ENCODE results near the gene MBNL1.

MBNL1 gene

GRCh38 chr3:152472672-152472954 lies 203.9 kb downstream of the MBNL1 start:
- DNase-seq (ENCODE audit: low read depth, low spot score), result no peak
- H3K4me3 ChIP-seq (ENCODE audit: low read length), result no peak overlapping the region

GRCh38 chr3:152474585-152474984 lies 205.9 kb downstream of the MBNL1 start:
- no peak for DNase-seq (ENCODE audit: low read depth, low spot score)
- no peak overlapping the region for H3K4me3 ChIP-seq (ENCODE audit: low read length)

GRCh38 chr3:152477422-152477821 lies 208.7 kb downstream of the MBNL1 start:
- DNase-seq (ENCODE audit: low read depth, low spot score), result no peak
- H3K4me3 ChIP-seq (ENCODE audit: low read length), result no peak overlapping the region

GRCh38 chr3:152480282-152480953 lies 211.7 kb downstream of the MBNL1 start:
- H3K4me3 ChIP-seq (ENCODE audit: low read length), result no peak overlapping the region
- no peak for DNase-seq (ENCODE audit: low read depth, low spot score)

- no peak overlapping the region for H3K4me3 ChIP-seq (ENCODE audit: low read length)
Measured at GRCh38 chr3:152486364-152486763, 217.6 kb downstream of the MBNL1 start.

GRCh38 chr3:152488449-152488848 lies 219.7 kb downstream of the MBNL1 start:
- DNase-seq (ENCODE audit: low read depth, low spot score), result no peak

More at GRCh38 chr3:152486364-152486763, 217.6 kb downstream of the MBNL1 start:
- DNase-seq (ENCODE audit: low read depth, low spot score), result no peak

GRCh38 chr3:152491922-152492321 lies 223.2 kb downstream of the MBNL1 start:
- DNase-seq (ENCODE audit: low read depth, low spot score), result no peak

More at GRCh38 chr3:152488449-152488848, 219.7 kb downstream of the MBNL1 start:
- no peak overlapping the region for H3K4me3 ChIP-seq (ENCODE audit: low read length)

GRCh38 chr3:152496286-152496685 lies 227.6 kb downstream of the MBNL1 start:
- DNase-seq (ENCODE audit: low read depth, low spot score), result no peak
- no peak overlapping the region for H3K4me3 ChIP-seq (ENCODE audit: low read length)

More at GRCh38 chr3:152491922-152492321, 223.2 kb downstream of the MBNL1 start:
- no peak overlapping the region for H3K4me3 ChIP-seq (ENCODE audit: low read length)

GRCh38 chr3:152496716-152497115 lies 228.0 kb downstream of the MBNL1 start:
- DNase-seq (ENCODE audit: low read depth, low spot score), result no peak
- no peak overlapping the region for H3K4me3 ChIP-seq (ENCODE audit: low read length)

GRCh38 chr3:152497457-152497856 lies 228.7 kb downstream of the MBNL1 start:
- no peak for DNase-seq (ENCODE audit: low read depth, low spot score)
- H3K4me3 ChIP-seq (ENCODE audit: low read length), result no peak overlapping the region

- no peak for DNase-seq (ENCODE audit: low read depth, low spot score)
- no peak overlapping the region for H3K4me3 ChIP-seq (ENCODE audit: low read length)
Measured at GRCh38 chr3:152497890-152498289, 229.2 kb downstream of the MBNL1 start.

GRCh38 chr3:152499791-152500385 lies 231.2 kb downstream of the MBNL1 start:
- DNase-seq (ENCODE audit: low read depth, low spot score), result no peak
- H3K4me3 ChIP-seq (ENCODE audit: low read length), result no peak overlapping the region

- no peak overlapping the region for H3K4me3 ChIP-seq (ENCODE audit: low read length)
- DNase-seq (ENCODE audit: low read depth, low spot score), result no peak
Measured at GRCh38 chr3:152505926-152506325, 237.2 kb downstream of the MBNL1 start.

GRCh38 chr3:152508705-152509104 lies 240.0 kb downstream of the MBNL1 start:
- no peak overlapping the region for H3K4me3 ChIP-seq (ENCODE audit: low read length)
- DNase-seq (ENCODE audit: low read depth, low spot score), result peak; percentile 10

GRCh38 chr3:152511904-152512303 lies 243.2 kb downstream of the MBNL1 start:
- no peak overlapping the region for H3K4me3 ChIP-seq (ENCODE audit: low read length)

GRCh38 chr3:152513301-152513960 lies 244.7 kb downstream of the MBNL1 start:
- DNase-seq (ENCODE audit: low read depth, low spot score), result no peak
- H3K4me3 ChIP-seq (ENCODE audit: low read length), result no peak overlapping the region

More at GRCh38 chr3:152511904-152512303, 243.2 kb downstream of the MBNL1 start:
- no peak for DNase-seq (ENCODE audit: low read depth, low spot score)
